Measurements from ENCODE around the gene GNPDA1. TPM values are rescaled to one million over a fixed set of nuclear protein-coding genes. Genes with fewer than 3 reads are reported as not detected.
"Not testable (repeated sequence)": the region's sequence is repeated elsewhere in the genome, so short reads cannot be mapped to it uniquely, and the experiment has no call there.

Gene GNPDA1
- total RNA-seq, 1 donor from 2014 or later, result 67.1 TPM

DNA sequence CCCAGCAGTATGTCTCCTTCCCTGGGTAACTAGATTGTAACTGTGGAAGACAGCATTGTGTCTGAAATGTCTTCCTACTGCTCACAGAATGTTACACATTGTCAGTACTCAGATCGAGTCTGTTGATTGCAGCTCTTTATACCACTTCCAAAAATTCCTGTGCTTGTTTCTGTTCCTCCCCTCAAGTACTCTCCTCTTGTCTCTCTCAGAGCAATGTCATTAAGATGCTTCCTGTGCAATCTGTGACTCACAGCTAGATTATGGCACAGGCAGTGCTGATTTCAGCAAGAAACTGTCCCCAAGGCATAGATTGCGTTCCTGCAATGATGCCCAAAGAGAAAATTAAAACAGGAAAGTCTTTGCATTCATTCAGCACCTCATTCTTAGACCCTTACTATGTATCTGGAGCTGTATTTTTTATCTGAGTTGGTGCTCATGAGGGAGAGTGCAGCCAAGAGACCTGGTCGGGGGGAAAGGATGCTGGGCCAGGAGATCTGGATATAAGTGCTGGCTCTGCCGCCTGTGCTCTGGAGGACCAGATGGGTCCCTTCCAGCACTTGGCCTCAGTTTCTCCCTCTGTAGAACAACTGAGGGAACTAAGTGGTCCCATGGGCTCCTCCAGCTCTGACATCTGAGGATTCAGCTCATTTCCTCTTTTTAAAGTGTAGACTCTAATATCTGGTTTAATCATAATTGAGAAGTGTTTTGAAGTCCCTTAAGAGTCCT lies 40.8 kb upstream of the GNPDA1 start:
- FAIRE-seq (no peak), DNase-seq (ENCODE audit: low read depth) (peak; percentile 49)
- Histone ChIP-seq H3K4me3 (ENCODE audit: low read depth, low read length) (no peak overlapping the region), H3K36me3 (ENCODE audit: control insufficient read depth, insufficient read depth, low read length) (no peaks in the 10 kb centered on the region), H3K27me3 (ENCODE audit: control insufficient read depth, insufficient read depth, low read length) (no peaks in the 10 kb centered on the region)
- TF ChIP-seq, protein P1, sequence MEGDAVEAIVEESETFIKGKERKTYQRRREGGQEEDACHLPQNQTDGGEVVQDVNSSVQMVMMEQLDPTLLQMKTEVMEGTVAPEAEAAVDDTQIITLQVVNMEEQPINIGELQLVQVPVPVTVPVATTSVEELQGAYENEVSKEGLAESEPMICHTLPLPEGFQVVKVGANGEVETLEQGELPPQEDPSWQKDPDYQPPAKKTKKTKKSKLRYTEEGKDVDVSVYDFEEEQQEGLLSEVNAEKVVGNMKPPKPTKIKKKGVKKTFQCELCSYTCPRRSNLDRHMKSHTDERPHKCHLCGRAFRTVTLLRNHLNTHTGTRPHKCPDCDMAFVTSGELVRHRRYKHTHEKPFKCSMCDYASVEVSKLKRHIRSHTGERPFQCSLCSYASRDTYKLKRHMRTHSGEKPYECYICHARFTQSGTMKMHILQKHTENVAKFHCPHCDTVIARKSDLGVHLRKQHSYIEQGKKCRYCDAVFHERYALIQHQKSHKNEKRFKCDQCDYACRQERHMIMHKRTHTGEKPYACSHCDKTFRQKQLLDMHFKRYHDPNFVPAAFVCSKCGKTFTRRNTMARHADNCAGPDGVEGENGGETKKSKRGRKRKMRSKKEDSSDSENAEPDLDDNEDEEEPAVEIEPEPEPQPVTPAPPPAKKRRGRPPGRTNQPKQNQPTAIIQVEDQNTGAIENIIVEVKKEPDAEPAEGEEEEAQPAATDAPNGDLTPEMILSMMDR (IDR thresholded peaks at IDR 0.05; ENCODE audit: insufficient read depth, low read length, severe bottlenecking), result no peak

DNA sequence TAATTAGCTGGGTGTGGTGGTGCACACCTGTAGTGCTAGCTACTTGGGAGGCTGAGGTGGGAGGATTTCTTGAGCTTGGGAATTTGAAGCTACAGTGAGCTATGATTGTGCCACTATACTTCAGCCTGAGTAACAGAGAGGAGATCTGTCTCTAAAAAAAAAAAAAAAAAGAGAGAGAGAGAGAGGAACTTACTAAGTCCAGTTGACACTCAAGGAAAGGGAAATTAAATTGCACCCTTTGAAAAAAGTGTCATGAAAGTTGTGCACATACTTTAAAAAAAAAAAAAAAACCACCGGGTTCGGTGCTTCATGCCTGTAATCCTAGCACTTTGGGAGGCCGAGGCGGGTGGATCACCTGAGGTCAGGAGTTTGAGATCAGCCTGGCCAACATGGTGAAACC lies 39.2 kb upstream of the GNPDA1 start:
- H3K36me3 ChIP-seq (ENCODE audit: control insufficient read depth, insufficient read depth, low read length); H3K4me3 ChIP-seq (ENCODE audit: low read depth, low read length); DNase-seq (ENCODE audit: low read depth); FAIRE-seq; H3K27me3 ChIP-seq (ENCODE audit: control insufficient read depth, insufficient read depth, low read length): not testable (repeated sequence)

DNA sequence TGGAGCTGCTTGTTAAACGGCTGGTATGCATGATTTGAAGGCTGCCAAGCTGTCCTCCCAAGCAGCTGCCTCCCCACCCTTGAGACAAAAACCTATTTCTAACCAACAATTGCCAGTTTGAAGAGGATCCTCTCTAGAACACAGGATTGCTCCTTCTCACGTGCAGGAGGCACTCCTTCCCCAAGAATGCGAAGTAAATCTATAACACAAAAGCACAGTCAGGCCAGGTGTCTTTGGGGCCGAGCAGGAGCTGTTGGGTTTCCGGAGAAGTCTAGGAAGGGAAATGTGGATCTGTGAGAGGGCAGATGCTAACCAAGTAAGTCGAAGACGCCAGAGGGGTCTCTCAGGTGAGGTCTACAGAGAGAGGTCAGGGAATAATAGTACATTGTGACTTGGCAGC lies 35.4 kb upstream of the GNPDA1 start:
- DNase-seq (ENCODE audit: low read depth) (no peak), FAIRE-seq (no peak)
- TF ChIP-seq, protein P1 (IDR thresholded peaks at IDR 0.05; ENCODE audit: insufficient read depth, low read length, severe bottlenecking), result no peak
- no peak overlapping the region for H3K4me3 ChIP-seq (ENCODE audit: low read depth, low read length)
- H3K27me3 ChIP-seq (ENCODE audit: control insufficient read depth, insufficient read depth, low read length), result no peaks in the 10 kb centered on the region
- H3K36me3 ChIP-seq (ENCODE audit: control insufficient read depth, insufficient read depth, low read length), result no peaks in the 10 kb centered on the region

DNA sequence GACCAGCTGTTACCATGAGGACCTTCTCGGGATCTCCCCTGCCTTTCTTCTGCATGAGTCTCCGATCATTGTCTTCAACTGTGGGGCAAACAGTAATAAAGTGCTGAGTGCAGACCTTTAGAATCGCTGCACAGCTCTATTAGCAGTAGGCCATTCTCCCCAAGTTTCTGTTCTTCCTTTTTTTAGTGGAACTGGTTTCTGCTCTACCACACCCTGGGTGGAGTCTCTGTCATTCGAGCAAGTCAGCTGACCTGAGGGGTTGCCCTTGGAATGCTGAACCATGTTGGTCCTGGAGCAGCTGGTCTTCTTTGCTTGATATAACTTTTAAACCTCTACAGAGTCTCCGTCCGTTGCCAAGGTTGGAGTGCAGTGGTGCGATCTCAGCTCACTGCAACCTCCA lies 33.4 kb upstream of the GNPDA1 start:
- no peak for FAIRE-seq
- no peaks in the 10 kb centered on the region for H3K27me3 ChIP-seq (ENCODE audit: control insufficient read depth, insufficient read depth, low read length)
- no peak overlapping the region for H3K4me3 ChIP-seq (ENCODE audit: low read depth, low read length)
- H3K36me3 ChIP-seq (ENCODE audit: control insufficient read depth, insufficient read depth, low read length), result no peaks in the 10 kb centered on the region
- DNase-seq (ENCODE audit: low read depth), result no peak
- TF ChIP-seq, protein P1 (IDR thresholded peaks at IDR 0.05; ENCODE audit: insufficient read depth, low read length, severe bottlenecking), result no peak

DNA sequence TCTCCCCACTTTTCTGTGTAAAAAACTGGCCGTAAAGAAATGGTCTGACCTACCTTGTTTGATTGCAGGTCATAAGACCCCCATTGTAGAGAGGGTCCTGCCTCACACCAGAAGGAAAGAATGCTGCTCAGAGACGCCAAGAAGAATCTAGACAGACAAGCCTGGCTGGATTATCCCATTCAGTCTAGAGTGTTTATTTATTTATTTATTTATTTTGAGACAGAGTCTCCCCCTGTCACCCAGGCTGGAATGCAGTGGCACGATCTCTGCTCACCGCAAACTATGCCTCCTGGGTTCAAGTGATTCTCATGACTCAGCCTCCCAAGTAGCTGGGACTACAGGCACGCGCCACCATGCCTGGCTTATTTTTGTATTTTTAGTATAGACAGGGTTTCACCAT lies 28.1 kb upstream of the GNPDA1 start:
- not testable (repeated sequence) for FAIRE-seq; DNase-seq (ENCODE audit: low read depth); H3K4me3 ChIP-seq (ENCODE audit: low read depth, low read length); H3K27me3 ChIP-seq (ENCODE audit: control insufficient read depth, insufficient read depth, low read length); H3K36me3 ChIP-seq (ENCODE audit: control insufficient read depth, insufficient read depth, low read length)

DNA sequence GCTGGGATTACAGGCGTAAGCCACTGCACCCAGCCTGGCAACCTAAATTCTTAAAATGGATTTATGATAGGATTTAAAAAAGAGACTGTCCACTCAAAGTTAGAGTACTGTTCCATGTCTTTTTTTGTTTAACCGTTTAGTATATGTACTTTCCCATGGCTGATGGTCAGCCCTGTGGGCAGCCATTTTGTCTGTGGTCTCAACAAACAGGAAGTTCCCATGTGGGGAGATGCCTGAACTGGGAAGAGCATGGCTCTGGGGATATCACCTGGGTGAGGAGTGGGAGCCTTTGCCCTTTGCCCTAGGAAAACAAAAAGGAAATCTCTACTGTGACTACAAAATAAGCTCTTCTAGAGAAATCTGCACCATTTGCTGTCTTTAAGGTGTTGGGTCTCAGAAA lies 27.5 kb upstream of the GNPDA1 start:
- no peaks in the 10 kb centered on the region for H3K27me3 ChIP-seq (ENCODE audit: control insufficient read depth, insufficient read depth, low read length)
- DNase-seq (ENCODE audit: low read depth) (no peak), FAIRE-seq (no peak)
- no peaks in the 10 kb centered on the region for H3K36me3 ChIP-seq (ENCODE audit: control insufficient read depth, insufficient read depth, low read length)
- no peak overlapping the region for H3K4me3 ChIP-seq (ENCODE audit: low read depth, low read length)
- TF ChIP-seq, protein P1 (IDR thresholded peaks at IDR 0.05; ENCODE audit: insufficient read depth, low read length, severe bottlenecking), result no peak

DNA sequence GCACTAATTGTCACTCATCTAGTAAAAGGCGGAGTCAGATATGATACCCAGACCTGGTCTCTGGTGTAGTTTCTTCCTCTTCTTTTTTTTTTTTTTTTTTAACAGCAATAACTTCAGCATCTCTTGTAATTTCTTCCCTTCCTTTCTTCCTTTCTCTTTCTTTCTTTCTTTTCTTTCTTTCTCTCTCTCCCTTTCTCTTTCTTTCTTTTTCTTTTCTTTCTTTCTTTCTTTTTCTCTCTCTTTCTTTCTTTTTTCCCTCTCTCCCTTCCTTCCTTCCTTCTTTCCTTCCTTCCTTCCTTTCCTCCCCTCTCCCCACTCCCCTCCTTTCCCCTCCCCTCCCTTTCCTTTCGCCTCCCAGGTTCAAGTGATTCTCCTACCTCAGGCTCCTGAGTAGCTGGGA lies 25.9 kb upstream of the GNPDA1 start:
- no peaks in the 10 kb centered on the region for H3K36me3 ChIP-seq (ENCODE audit: control insufficient read depth, insufficient read depth, low read length)

DNA sequence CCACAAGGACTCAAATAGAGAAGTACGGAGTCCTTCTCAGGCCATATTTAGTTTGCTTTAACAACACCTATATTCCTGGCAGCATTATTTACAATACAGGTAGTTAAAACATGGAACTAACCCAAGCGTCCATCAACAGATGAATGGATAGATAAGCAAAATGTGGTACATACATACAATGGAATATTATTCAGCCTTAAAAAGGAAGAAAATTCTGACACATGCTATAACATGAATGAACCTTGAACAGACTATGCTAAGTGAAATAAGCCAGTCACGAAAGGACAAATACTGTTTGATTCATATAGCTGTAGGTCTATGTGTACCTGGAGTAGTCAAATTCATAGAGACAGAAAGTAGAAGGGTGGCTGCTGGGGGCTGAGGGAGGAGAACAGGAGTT lies 24.8 kb upstream of the GNPDA1 start:
- not testable (repeated sequence) for H3K4me3 ChIP-seq (ENCODE audit: low read depth, low read length); H3K27me3 ChIP-seq (ENCODE audit: control insufficient read depth, insufficient read depth, low read length); FAIRE-seq; DNase-seq (ENCODE audit: low read depth); H3K36me3 ChIP-seq (ENCODE audit: control insufficient read depth, insufficient read depth, low read length)

More for the DNA sequence above, 25.9 kb upstream of the GNPDA1 start:
- TF ChIP-seq, protein P1 (IDR thresholded peaks at IDR 0.05; ENCODE audit: insufficient read depth, low read length, severe bottlenecking), result no peak
- no peak overlapping the region for H3K4me3 ChIP-seq (ENCODE audit: low read depth, low read length)
- H3K27me3 ChIP-seq (ENCODE audit: control insufficient read depth, insufficient read depth, low read length), result no peaks in the 10 kb centered on the region
- FAIRE-seq (no peak), DNase-seq (ENCODE audit: low read depth) (no peak)
